ENCODE results near the gene RAN. TPM values are rescaled to one million over a fixed set of nuclear protein-coding genes. Genes with fewer than 3 reads are reported as not detected.

The RAN gene
- total and polyA plus RNA-seq, 9 of the 15 experiments (the other 6 are each of a cell fraction or from before 2014, with no cell fraction given), result 1,687 to 3,820 (median 2,300) TPM

DNA sequence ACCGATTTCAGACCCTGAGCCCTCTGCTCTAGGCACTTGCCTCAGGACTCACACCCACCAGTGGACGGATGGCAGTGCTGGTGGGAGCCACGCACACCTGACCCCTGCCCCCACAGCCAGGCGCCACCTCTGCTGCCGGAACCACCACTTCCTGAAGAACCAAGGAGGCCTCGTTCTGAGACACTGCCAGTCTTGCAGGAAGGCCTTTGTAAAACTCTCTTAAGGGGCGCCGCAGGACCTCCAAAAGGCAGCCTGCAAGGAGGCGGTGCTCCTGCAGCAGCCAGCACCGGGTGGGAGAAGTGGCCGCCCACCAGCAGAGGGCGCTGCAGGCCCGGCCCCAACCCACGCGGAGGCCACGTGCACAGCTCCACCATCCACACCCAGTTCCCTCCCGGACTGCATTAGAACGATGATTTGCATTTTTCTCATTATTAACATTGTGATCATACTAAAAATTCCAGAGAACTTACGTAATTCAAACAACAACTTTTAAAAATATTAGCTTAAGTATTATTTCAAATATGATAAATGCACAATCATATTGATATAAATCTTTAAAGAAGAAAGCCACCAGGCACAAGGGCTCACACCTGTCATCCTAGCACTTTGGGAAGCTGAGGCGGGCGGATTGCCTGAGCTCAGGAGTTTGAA is 45.6 kb upstream of the RAN start (continued):
- TF ChIP-seq AFF4 (CRISPR knock-in tag; IDR thresholded peaks at IDR 0.05) (0 out of 2 replicates have a peak, but pooled peaks have one; percentile 52), C11orf30 (IDR thresholded peaks at IDR 0.05; ENCODE audit: low read depth) (peak; percentile 82), RFX1 (IDR thresholded peaks at IDR 0.05) (no peak), GTF2F1 (IDR thresholded peaks at IDR 0.05; ENCODE audit: low read depth, low read length) (0 out of 2 replicates have a peak, but pooled peaks have one; percentile 48), CBFA2T3 (IDR thresholded peaks at IDR 0.05) (no peak; the same call in 1 of the 2 replicates), PTTG1 (tag; IDR thresholded peaks at IDR 0.05; ENCODE audit: low read depth) (no peak), TBL1XR1 (IDR thresholded peaks at IDR 0.05; ENCODE audit: low read length in 2 of 2) (peak in 1 of 2 experiments; percentile 68; a peak in 1 of 4 replicates), ZNF511 (CRISPR knock-in tag; IDR thresholded peaks at IDR 0.05) (peak; percentile 92), ZNF561 (CRISPR knock-in tag; conservative IDR thresholded peaks at IDR 0.05) (no peak), KAT7 (CRISPR knock-in tag; IDR thresholded peaks at IDR 0.05; ENCODE audit: borderline replicate concordance) (peak; percentile 83; the same call in 1 of the 2 replicates), RNF2 (IDR thresholded peaks at IDR 0.05) (peak; percentile 74; the same call in 1 of the 2 replicates), NELFE (IDR thresholded peaks at IDR 0.05; ENCODE audit: insufficient read depth, insufficient read length) (no peak), SMAD2 (IDR thresholded peaks at IDR 0.05; ENCODE audit: low read depth, low read length) (no peak), POLR3G (IDR thresholded peaks at IDR 0.05; ENCODE audit: extremely low read depth, insufficient read length, insufficient replicate concordance) (no peak), SNIP1 (IDR thresholded peaks at IDR 0.05; ENCODE audit: low read depth) (no peak), ARID1B (IDR thresholded peaks at IDR 0.05) (no peak; the same call in 1 of the 2 replicates), ZNF124 (CRISPR knock-in tag; IDR thresholded peaks at IDR 0.05) (no peak), RAD21 (CRISPR knock-in tag; conservative IDR thresholded peaks at IDR 0.05 in 1 of 2, IDR thresholded peaks at IDR 0.05 in 1 of 2) (peak; percentile 73 to 86), ZNF263 (CRISPR knock-in tag; IDR thresholded peaks at IDR 0.05; ENCODE audit: borderline replicate concordance) (peak; percentile 68; the same call in 1 of the 2 replicates), NFE2 (IDR thresholded peaks at IDR 0.05; ENCODE audit: low read depth) (peak; percentile 89), ZNF324 (CRISPR knock-in tag; IDR thresholded peaks at IDR 0.05) (no peak), USF1 (CRISPR knock-in tag; IDR thresholded peaks at IDR 0.05) (peak; percentile 90), SMARCA4 (IDR thresholded peaks at IDR 0.05) (no peak)
- TF ChIP-seq, protein P1, sequence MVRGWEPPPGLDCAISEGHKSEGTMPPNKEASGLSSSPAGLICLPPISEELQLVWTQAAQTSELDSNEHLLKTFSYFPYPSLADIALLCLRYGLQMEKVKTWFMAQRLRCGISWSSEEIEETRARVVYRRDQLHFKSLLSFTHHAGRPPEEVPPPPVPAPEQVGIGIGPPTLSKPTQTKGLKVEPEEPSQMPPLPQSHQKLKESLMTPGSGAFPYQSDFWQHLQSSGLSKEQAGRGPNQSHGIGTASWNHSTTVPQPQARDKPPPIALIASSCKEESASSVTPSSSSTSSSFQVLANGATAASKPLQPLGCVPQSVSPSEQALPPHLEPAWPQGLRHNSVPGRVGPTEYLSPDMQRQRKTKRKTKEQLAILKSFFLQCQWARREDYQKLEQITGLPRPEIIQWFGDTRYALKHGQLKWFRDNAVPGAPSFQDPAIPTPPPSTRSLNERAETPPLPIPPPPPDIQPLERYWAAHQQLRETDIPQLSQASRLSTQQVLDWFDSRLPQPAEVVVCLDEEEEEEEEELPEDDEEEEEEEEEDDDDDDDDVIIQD (CRISPR knock-in tag; IDR thresholded peaks at IDR 0.05), result no peak

Data from K562 (cell line).